HepG2 (cell line): ENCODE data around the gene TRAF4. TPM values are rescaled to one million over a fixed set of nuclear protein-coding genes. Genes with fewer than 3 reads are reported as not detected.

Experiments used
- SRY ChIP-seq: sonication (generic); formaldehyde crosslinking; IDR thresholded peaks from 2 replicates; pipeline ENCODE4 v1.8.0; 2022; ENCODE audit warnings: mild to moderate bottlenecking, missing genetic modification reagents
- ZNF552 ChIP-seq: sonication (generic); formaldehyde crosslinking; IDR thresholded peaks from 2 replicates; pipeline ENCODE4 v1.9.0; 2022; ENCODE audit warnings: missing genetic modification reagents, mild to moderate bottlenecking, borderline replicate concordance
- ZNF572 ChIP-seq: sonication (generic); formaldehyde crosslinking; IDR thresholded peaks from 2 replicates; pipeline ENCODE4 v1.5.1; 2020; ENCODE audit warnings: mild to moderate bottlenecking, missing genetic modification reagents
- polyA plus RNA-seq, 8 experiments: library from polyadenylated mRNA; depleted of rRNA in 3 of 8; stranded (reverse) in 7 of 8; unstranded in 1 of 8; fragments of >200 nt; fragmentation: Illumina TruSeq in 4 of 8; extraction: Trizol in 4 of 8; gene quantifications; 2 replicates each; pipeline versions ENCODE4 v1.2.1 to v1.2.3, GENCODE V29; 2011 to 2016; ENCODE audit warnings: low read depth in 4 of 8, missing spikeins in 1 of 8, mixed read lengths in 1 of 8; ENCODE audit not compliant: insufficient read depth in 1 of 8
- total RNA-seq, 5 experiments: library from RNA; depleted of rRNA; stranded (reverse); fragments of >200 nt; fragmentation: Illumina TruSeq; extraction: Trizol; gene quantifications; 2 replicates each; pipeline ENCODE4 v1.2.3, GENCODE V29; 2016; ENCODE audit warnings: low read depth in 1 of 5
- TF ChIP-seq, protein P1 (sequence below): sonication (generic); formaldehyde crosslinking; IDR thresholded peaks from 2 replicates; pipeline ENCODE4 v1.4.0; 2020; ENCODE audit warnings: missing genetic modification reagents, borderline replicate concordance
- TF ChIP-seq, protein P2 (sequence below): sonication (generic); formaldehyde crosslinking; IDR thresholded peaks from 2 replicates; pipeline ENCODE4 v1.4.0; 2020; ENCODE audit warnings: mild to moderate bottlenecking, low read depth, missing genetic modification reagents
- TF ChIP-seq, protein P3 (sequence below): sonication (generic); formaldehyde crosslinking; IDR thresholded peaks from 2 replicates; pipeline ENCODE4 v1.4.0; 2020; ENCODE audit warnings: mild to moderate bottlenecking, missing genetic modification reagents, borderline replicate concordance
- TF ChIP-seq, protein P4 (sequence below): sonication (generic); formaldehyde crosslinking; IDR thresholded peaks from 2 replicates; pipeline ENCODE4 v1.5.1; 2020; ENCODE audit warnings: mild to moderate bottlenecking, missing genetic modification reagents, borderline replicate concordance

TRAF4 gene
- total and polyA plus RNA-seq, 2 of the 13 experiments (the other 11 are each of a cell fraction or from before 2014, with no cell fraction given) = 86.0 to 89.9 TPM

DNA sequence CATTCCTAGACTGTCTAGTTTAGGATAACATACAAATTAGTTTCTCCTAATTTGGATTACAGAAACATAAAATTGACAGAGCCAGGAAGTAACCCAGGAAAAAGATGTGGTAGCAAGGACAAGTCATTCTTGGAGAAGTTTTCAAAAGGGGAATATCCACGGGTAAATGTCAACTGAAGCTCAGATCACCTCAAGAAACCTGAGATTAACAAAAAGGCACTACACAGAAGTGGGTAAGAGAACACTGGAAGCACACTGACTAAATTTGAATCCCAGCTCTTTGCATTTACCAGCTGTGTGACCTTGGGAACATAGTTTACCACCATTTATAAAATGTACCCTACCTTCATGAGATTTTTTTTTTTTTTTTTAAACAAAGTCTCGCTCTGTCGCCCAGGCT, 39.4 kb downstream of the TRAF4 start (continued):
- TF ChIP-seq, protein P1, sequence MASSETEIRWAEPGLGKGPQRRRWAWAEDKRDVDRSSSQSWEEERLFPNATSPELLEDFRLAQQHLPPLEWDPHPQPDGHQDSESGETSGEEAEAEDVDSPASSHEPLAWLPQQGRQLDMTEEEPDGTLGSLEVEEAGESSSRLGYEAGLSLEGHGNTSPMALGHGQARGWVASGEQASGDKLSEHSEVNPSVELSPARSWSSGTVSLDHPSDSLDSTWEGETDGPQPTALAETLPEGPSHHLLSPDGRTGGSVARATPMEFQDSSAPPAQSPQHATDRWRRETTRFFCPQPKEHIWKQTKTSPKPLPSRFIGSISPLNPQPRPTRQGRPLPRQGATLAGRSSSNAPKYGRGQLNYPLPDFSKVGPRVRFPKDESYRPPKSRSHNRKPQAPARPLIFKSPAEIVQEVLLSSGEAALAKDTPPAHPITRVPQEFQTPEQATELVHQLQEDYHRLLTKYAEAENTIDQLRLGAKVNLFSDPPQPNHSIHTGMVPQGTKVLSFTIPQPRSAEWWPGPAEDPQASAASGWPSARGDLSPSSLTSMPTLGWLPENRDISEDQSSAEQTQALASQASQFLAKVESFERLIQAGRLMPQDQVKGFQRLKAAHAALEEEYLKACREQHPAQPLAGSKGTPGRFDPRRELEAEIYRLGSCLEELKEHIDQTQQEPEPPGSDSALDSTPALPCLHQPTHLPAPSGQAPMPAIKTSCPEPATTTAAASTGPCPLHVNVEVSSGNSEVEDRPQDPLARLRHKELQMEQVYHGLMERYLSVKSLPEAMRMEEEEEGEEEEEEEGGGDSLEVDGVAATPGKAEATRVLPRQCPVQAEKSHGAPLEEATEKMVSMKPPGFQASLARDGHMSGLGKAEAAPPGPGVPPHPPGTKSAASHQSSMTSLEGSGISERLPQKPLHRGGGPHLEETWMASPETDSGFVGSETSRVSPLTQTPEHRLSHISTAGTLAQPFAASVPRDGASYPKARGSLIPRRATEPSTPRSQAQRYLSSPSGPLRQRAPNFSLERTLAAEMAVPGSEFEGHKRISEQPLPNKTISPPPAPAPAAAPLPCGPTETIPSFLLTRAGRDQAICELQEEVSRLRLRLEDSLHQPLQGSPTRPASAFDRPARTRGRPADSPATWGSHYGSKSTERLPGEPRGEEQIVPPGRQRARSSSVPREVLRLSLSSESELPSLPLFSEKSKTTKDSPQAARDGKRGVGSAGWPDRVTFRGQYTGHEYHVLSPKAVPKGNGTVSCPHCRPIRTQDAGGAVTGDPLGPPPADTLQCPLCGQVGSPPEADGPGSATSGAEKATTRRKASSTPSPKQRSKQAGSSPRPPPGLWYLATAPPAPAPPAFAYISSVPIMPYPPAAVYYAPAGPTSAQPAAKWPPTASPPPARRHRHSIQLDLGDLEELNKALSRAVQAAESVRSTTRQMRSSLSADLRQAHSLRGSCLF (CRISPR knock-in tag) = no peak
- TF ChIP-seq, protein P2, sequence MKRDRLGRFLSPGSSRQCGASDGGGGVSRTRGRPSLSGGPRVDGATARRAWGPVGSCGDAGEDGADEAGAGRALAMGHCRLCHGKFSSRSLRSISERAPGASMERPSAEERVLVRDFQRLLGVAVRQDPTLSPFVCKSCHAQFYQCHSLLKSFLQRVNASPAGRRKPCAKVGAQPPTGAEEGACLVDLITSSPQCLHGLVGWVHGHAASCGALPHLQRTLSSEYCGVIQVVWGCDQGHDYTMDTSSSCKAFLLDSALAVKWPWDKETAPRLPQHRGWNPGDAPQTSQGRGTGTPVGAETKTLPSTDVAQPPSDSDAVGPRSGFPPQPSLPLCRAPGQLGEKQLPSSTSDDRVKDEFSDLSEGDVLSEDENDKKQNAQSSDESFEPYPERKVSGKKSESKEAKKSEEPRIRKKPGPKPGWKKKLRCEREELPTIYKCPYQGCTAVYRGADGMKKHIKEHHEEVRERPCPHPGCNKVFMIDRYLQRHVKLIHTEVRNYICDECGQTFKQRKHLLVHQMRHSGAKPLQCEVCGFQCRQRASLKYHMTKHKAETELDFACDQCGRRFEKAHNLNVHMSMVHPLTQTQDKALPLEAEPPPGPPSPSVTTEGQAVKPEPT (CRISPR knock-in tag) = no peak
- TF ChIP-seq, protein P3, sequence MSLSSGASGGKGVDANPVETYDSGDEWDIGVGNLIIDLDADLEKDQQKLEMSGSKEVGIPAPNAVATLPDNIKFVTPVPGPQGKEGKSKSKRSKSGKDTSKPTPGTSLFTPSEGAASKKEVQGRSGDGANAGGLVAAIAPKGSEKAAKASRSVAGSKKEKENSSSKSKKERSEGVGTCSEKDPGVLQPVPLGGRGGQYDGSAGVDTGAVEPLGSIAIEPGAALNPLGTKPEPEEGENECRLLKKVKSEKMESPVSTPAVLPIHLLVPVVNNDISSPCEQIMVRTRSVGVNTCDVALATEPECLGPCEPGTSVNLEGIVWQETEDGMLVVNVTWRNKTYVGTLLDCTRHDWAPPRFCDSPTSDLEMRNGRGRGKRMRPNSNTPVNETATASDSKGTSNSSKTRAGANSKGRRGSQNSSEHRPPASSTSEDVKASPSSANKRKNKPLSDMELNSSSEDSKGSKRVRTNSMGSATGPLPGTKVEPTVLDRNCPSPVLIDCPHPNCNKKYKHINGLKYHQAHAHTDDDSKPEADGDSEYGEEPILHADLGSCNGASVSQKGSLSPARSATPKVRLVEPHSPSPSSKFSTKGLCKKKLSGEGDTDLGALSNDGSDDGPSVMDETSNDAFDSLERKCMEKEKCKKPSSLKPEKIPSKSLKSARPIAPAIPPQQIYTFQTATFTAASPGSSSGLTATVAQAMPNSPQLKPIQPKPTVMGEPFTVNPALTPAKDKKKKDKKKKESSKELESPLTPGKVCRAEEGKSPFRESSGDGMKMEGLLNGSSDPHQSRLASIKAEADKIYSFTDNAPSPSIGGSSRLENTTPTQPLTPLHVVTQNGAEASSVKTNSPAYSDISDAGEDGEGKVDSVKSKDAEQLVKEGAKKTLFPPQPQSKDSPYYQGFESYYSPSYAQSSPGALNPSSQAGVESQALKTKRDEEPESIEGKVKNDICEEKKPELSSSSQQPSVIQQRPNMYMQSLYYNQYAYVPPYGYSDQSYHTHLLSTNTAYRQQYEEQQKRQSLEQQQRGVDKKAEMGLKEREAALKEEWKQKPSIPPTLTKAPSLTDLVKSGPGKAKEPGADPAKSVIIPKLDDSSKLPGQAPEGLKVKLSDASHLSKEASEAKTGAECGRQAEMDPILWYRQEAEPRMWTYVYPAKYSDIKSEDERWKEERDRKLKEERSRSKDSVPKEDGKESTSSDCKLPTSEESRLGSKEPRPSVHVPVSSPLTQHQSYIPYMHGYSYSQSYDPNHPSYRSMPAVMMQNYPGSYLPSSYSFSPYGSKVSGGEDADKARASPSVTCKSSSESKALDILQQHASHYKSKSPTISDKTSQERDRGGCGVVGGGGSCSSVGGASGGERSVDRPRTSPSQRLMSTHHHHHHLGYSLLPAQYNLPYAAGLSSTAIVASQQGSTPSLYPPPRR (CRISPR knock-in tag) = no peak
- TF ChIP-seq ZNF552 (no peak), ZNF572 (CRISPR knock-in tag) (no peak), SRY (CRISPR knock-in tag) (no peak)
- TF ChIP-seq, protein P4, sequence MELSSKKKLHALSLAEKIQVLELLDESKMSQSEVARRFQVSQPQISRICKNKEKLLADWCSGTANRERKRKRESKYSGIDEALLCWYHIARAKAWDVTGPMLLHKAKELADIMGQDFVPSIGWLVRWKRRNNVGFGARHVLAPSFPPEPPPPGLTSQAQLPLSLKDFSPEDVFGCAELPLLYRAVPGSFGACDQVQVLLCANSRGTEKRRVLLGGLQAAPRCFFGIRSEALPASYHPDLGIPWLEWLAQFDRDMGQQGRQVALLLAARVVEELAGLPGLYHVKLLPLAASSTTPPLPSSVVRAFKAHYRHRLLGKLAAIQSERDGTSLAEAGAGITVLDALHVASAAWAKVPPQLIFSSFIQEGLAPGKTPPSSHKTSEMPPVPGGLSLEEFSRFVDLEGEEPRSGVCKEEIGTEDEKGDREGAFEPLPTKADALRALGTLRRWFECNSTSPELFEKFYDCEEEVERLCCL (CRISPR knock-in tag) = no peak
